H1 (cell line): ENCODE measurements around the gene IL36RN. TPM values are rescaled to one million over a fixed set of nuclear protein-coding genes. Genes with fewer than 3 reads are reported as not detected.

Source experiments
- CTCF ChIA-PET: fragments of 300-600 bp; sonication (Branson Sonifier 250); formaldehyde crosslinking; loops from one replicate; lab custom pipeline; 2021; ENCODE audit not compliant: partially characterized antibody; lab: Charles Lee
- POLR2A ChIA-PET: fragments of 300-600 bp; sonication (Branson Sonifier 250); formaldehyde crosslinking; loops from one replicate; lab custom pipeline; 2021; ENCODE audit warnings: inconsistent platforms; ENCODE audit not compliant: partially characterized antibody; lab: Charles Lee
- DNase-seq, 2 experiments: peaks; one replicate each; pipeline versions ENCODE4 v3.0.0 to v3.0.0-alpha.2; 2010 to 2022; ENCODE audit warnings: low spot score in 2 of 2, low read depth in 1 of 2, mixed read lengths in 1 of 2
- FAIRE-seq: peaks from 2 replicates; lab custom pipeline; 2011; peaks lifted over from hg19 to GRCh38; lab: Jason Lieb, UNC
- H2AFZ ChIP-seq: 2 replicates; pipeline ENCODE4 v1.8.1; 2012; ENCODE audit warnings: low read length, inconsistent platforms
- H2AK5ac ChIP-seq: 2 replicates; pipeline ENCODE4 v1.6.1; 2013; ENCODE audit warnings: low read depth, low read length
- H2BK120ac ChIP-seq: replicated peaks from 2 replicates; pipeline ENCODE3; 2013; ENCODE audit warnings: low read depth, low read length, inconsistent platforms
- H2BK12ac ChIP-seq: 2 replicates; pipeline ENCODE4 v1.6.1; 2013; ENCODE audit warnings: low read depth, low read length
- H2BK15ac ChIP-seq: 2 replicates; pipeline ENCODE4 v1.6.1; 2013; ENCODE audit warnings: low read length
- H2BK20ac ChIP-seq: 2 replicates; pipeline ENCODE4 v1.6.1; 2013; ENCODE audit warnings: low read length
- H2BK5ac ChIP-seq: 2 replicates; pipeline ENCODE4 v1.6.1; 2013; ENCODE audit warnings: low read depth, low read length
- H3K14ac ChIP-seq: 2 replicates; pipeline ENCODE4 v1.6.1; 2013; ENCODE audit warnings: inconsistent platforms; ENCODE audit not compliant: insufficient read length
- H3K18ac ChIP-seq: 2 replicates; pipeline ENCODE4 v1.6.1; 2013; ENCODE audit warnings: low read length; ENCODE audit errors: extremely low read depth
- H3K23ac ChIP-seq: 2 replicates; pipeline ENCODE4 v1.6.1; 2013; ENCODE audit warnings: inconsistent platforms; ENCODE audit not compliant: insufficient read length
- H3K23me2 ChIP-seq: 2 replicates; pipeline ENCODE4 v1.6.1; 2013; ENCODE audit warnings: low read depth, low read length
- H3K27ac ChIP-seq: 2 replicates; pipeline ENCODE4 v1.6.1; 2011; ENCODE audit warnings: low read depth, low read length, inconsistent platforms
- H3K27me3 ChIP-seq, 4 experiments: replicated peaks in 1 of 4; 1 replicate in 1 of 4; 2 replicates in 3 of 4; pipeline versions ENCODE4 v1.6.1 to v1.8.1; 2011 to 2013; ENCODE audit warnings: low read length in 3 of 4, mild to moderate bottlenecking in 3 of 4, inconsistent platforms in 2 of 4, mixed read lengths in 2 of 4, moderate library complexity in 1 of 4; ENCODE audit not compliant: control insufficient read depth in 3 of 4, insufficient read depth in 3 of 4; ENCODE audit errors: extremely low read depth in 1 of 4
- H3K36me3 ChIP-seq, 4 experiments: 2 replicates each; pipeline versions ENCODE4 v1.6.1 to v1.8.1; 2011 to 2013; ENCODE audit warnings: mild to moderate bottlenecking in 4 of 4, low read length in 3 of 4, moderate library complexity in 2 of 4, control low read depth in 1 of 4, inconsistent platforms in 1 of 4; ENCODE audit not compliant: insufficient read depth in 4 of 4, control insufficient read depth in 2 of 4
- H3K4ac ChIP-seq: replicated peaks from 2 replicates; pipeline ENCODE3; 2013; ENCODE audit warnings: low read length, low read depth, mixed read lengths, inconsistent platforms; ENCODE audit not compliant: insufficient read length
- H3K4me1 ChIP-seq, 4 experiments: replicated peaks in 1 of 4; 1 replicate in 1 of 4; 2 replicates in 3 of 4; pipeline versions ENCODE4 v1.6.1 to v1.8.1; 2011 to 2013; ENCODE audit warnings: low read length in 3 of 4, inconsistent platforms in 2 of 4, mixed read lengths in 1 of 4; ENCODE audit not compliant: insufficient read depth in 4 of 4, control insufficient read depth in 3 of 4
- H3K4me2 ChIP-seq, 2 experiments: 2 replicates each; pipeline versions ENCODE4 v1.6.1 to v1.8.1; 2011 to 2013; ENCODE audit warnings: low read depth in 2 of 2, low read length in 2 of 2, control low read depth in 1 of 2, inconsistent platforms in 1 of 2, mild to moderate bottlenecking in 1 of 2; ENCODE audit not compliant: insufficient read depth in 1 of 2
- H3K4me3 ChIP-seq, 4 experiments: fragments of 200-600, 300-600 bp in 1 of 4; sonication (generic), shearing (Covaris generic), sonication (Bioruptor Twin) in 1 of 4; 2 replicates each; pipeline versions ENCODE4 v1.5.1 to v1.8.1; 2011 to 2016; ENCODE audit warnings: low read length in 4 of 4, low read depth in 3 of 4, control low read depth in 2 of 4, inconsistent platforms in 2 of 4, mild to moderate bottlenecking in 2 of 4, mixed read lengths in 1 of 4, moderate library complexity in 1 of 4; ENCODE audit not compliant: insufficient read depth in 2 of 4; ENCODE audit errors: extremely low read depth in 1 of 4
- H3K56ac ChIP-seq: replicated peaks from 2 replicates; pipeline ENCODE3; 2013; ENCODE audit warnings: low read depth, mild to moderate bottlenecking, mixed read lengths, low read length, inconsistent platforms; ENCODE audit not compliant: insufficient read length
- H3K79me1 ChIP-seq: 2 replicates; pipeline ENCODE4 v1.6.1; 2013; ENCODE audit warnings: low read depth, low read length, control low read depth
- H3K79me2 ChIP-seq, 2 experiments: 2 replicates each; pipeline versions ENCODE4 v1.6.1 to v1.8.1; 2012 to 2013; ENCODE audit warnings: low read length in 2 of 2, mild to moderate bottlenecking in 2 of 2, inconsistent platforms in 1 of 2; ENCODE audit not compliant: insufficient read depth in 2 of 2, control insufficient read depth in 1 of 2
- H3K9ac ChIP-seq, 4 experiments: replicated peaks in 1 of 4; 1 replicate in 1 of 4; 2 replicates in 3 of 4; pipeline versions ENCODE4 v1.6.1 to v1.8.1; 2011 to 2013; ENCODE audit warnings: low read depth in 3 of 4, low read length in 3 of 4, control low read depth in 2 of 4, mild to moderate bottlenecking in 2 of 4, moderate library complexity in 2 of 4, inconsistent platforms in 1 of 4; ENCODE audit errors: extremely low read depth in 1 of 4
- H3K9me3 ChIP-seq, 2 experiments: 2 replicates each; pipeline versions ENCODE4 v1.6.1 to v1.8.1; 2012 to 2013; ENCODE audit warnings: mild to moderate bottlenecking in 2 of 2, moderate library complexity in 2 of 2, control low read depth in 1 of 2, inconsistent platforms in 1 of 2, low read depth in 1 of 2, low read length in 1 of 2, mixed read lengths in 1 of 2; ENCODE audit not compliant: insufficient read depth in 2 of 2
- H4K20me1 ChIP-seq, 2 experiments: replicated peaks in 1 of 2; 2 replicates each; pipeline versions ENCODE3 to v1.8.1; 2011 to 2013; ENCODE audit warnings: inconsistent platforms in 2 of 2, low read length in 2 of 2, mild to moderate bottlenecking in 1 of 2; ENCODE audit not compliant: insufficient read depth in 2 of 2, control insufficient read depth in 1 of 2
- H4K5ac ChIP-seq: 2 replicates; pipeline ENCODE4 v1.6.1; 2013; ENCODE audit warnings: low read length, low read depth, mixed read lengths, inconsistent platforms; ENCODE audit not compliant: insufficient read length
- H4K8ac ChIP-seq: 2 replicates; pipeline ENCODE4 v1.8.0; 2013; ENCODE audit warnings: mild to moderate bottlenecking, moderate library complexity, low read length, inconsistent platforms; ENCODE audit not compliant: insufficient read depth; ENCODE audit errors: extremely low read depth
- H4K91ac ChIP-seq: replicated peaks from 2 replicates; pipeline ENCODE3; 2013; ENCODE audit warnings: low read length, mixed read lengths, inconsistent platforms; ENCODE audit not compliant: insufficient read length
- NANOG ChIP-seq: IDR thresholded peaks from 2 replicates; pipeline ENCODE4 v1.6.1; 2011; ENCODE audit warnings: low read length, low read depth, mild to moderate bottlenecking, inconsistent platforms; ENCODE audit not compliant: insufficient read depth, poor library complexity, severe bottlenecking
- SUZ12 ChIP-seq: fragments of 200-600 bp; sonication (generic); IDR thresholded peaks from 2 replicates; pipeline ENCODE4 v1.6.1; 2012; ENCODE audit warnings: mild to moderate bottlenecking, inconsistent platforms, low read length, moderate library complexity, mixed read lengths
- WGBS, 2 experiments: shearing (Covaris generic) in 1 of 2; methylation state at CpG; one replicate each; pipeline versions ENCODE4 v1.1.6 to v1.1.7; 2013 to 2015; ENCODE audit warnings: low lambda C conversion rate in 2 of 2, mixed read lengths in 2 of 2, inconsistent platforms in 1 of 2, low coverage in 1 of 2, missing lambda C conversion rate in 1 of 2; ENCODE audit not compliant: insufficient replicate concordance in 2 of 2, insufficient coverage in 1 of 2, insufficient read length in 1 of 2; ENCODE audit errors: extremely low coverage in 1 of 2, missing lambda C conversion rate in 1 of 2; 5-methylcytosine and 5-hydroxymethylcytosine counted together
- polyA plus RNA-seq, 7 experiments: library from polyadenylated mRNA; depleted of rRNA in 3 of 7; stranded (reverse) in 5 of 7; unstranded in 2 of 7; fragments of >200 nt in 5 of 7; fragments of 200-250 nt in 2 of 7; gene quantifications; 1 replicate in 5 of 7; 2 replicates in 1 of 7; 4 replicates in 1 of 7; pipeline versions ENCODE4 v1.2.1 to v1.2.3, GENCODE V29; 2011 to 2013; ENCODE audit warnings: missing spikeins in 2 of 7, mixed read lengths in 2 of 7
- total RNA-seq: library from RNA; stranded (reverse); fragmentation: NEBNext Ultra II Directional; extraction: Animal tissue kit (Norgen Biotek cat#: 25700); gene quantifications from 2 replicates; pipeline ENCODE4 v1.2.1, GENCODE V29; 2021

The IL36RN gene
- total and polyA plus RNA-seq, 2 of the 8 experiments (the other 6 are each of a cell fraction or from before 2014, with no cell fraction given), result not detected

DNA sequence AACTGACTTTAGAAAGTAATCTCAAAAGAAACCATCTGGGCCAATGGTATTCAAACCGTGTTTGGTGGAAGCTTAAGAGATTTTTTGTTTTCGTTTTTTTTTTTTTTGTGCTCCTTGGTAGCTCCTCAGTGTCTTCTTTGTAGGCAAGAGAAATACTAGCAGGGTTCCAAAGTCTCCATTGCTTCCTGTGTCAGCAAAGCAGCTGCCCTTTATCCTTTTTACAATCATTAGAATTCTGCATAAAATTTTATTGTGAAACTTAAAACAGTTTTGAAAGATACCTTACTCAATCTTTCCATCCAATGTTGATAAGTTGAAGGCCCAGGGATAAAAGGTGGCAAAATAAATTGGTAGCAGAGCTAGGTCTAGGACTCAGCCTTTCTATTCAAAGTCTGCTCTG lies 9.3 kb downstream of the IL36RN start:
- Histone ChIP-seq H3K23ac (no peak overlapping the region), H3K27me3 (no peaks in the 10 kb centered on the region), H2BK12ac (no peak overlapping the region), H3K18ac (no peak overlapping the region), H3K4ac (no peak overlapping the region), H3K4me1 (no peaks in the 10 kb centered on the region), H4K20me1 (no peaks in the 10 kb centered on the region), H3K9ac (no peak overlapping the region), H4K8ac (no peak overlapping the region), H3K14ac (no peak overlapping the region), H2BK120ac (no peak overlapping the region), H3K56ac (no peak overlapping the region), H2BK20ac (no peak overlapping the region), H4K5ac (no peak overlapping the region), H3K79me2 (no peaks in the 10 kb centered on the region), H3K27ac (no peak overlapping the region), H3K9me3 (0 out of 4 replicates have a peak, but pooled peaks cover 0 to 9% of the 10 kb centered on the region in 2 experiments), H3K36me3 (no peaks in the 10 kb centered on the region), H2AK5ac (no peak overlapping the region), H3K4me2 (no peak overlapping the region), H3K79me1 (no peaks in the 10 kb centered on the region), H3K4me3 (no peak overlapping the region), H3K23me2 (peaks cover 2% of the 10 kb centered on the region; the same call in 1 of the 2 replicates), H4K91ac (no peak overlapping the region), H2BK15ac (no peak overlapping the region), H2AFZ (no peak overlapping the region), H2BK5ac (no peak overlapping the region)
- no peak for FAIRE-seq
- TF ChIP-seq NANOG, result no peak
- no peak for TF ChIP-seq SUZ12
- POLR2A ChIA-PET, result no interaction called here
- no peak for DNase-seq
- CTCF ChIA-PET, result interaction anchor here (1.3 to 2.8 kb wide), 2 partner anchors 9 to 11 kb away, joined by 6 to 17 read pairs; partner anchors contain the start of gene IL36RN
- WGBS, 2 experiments, result 89% methylated on average over 2 of the region's 2 CpGs; no CpG with 5 or more reads in 1 of the 2 experiments
